ENCODE data around the gene ARHGEF11. TPM values are rescaled to one million over a fixed set of nuclear protein-coding genes. Genes with fewer than 3 reads are reported as not detected.

Gene ARHGEF11
- total and polyA plus RNA-seq, 2 of the 4 experiments (the other 2 are of a cell fraction), result 16.8 to 17.2 TPM

GRCh38 chr1:156951371-156951770, 94.2 kb downstream of the ARHGEF11 start:
- Histone ChIP-seq H2AFZ (replicated peaks; ENCODE audit: low read length, poor library complexity) (no peak overlapping the region), H3K23ac (ENCODE audit: low read depth, low read length) (no peak overlapping the region), H3K14ac (replicated peaks; ENCODE audit: low read depth, low read length) (no peak overlapping the region), H2BK15ac (ENCODE audit: low read depth, low read length) (no peak overlapping the region), H3K4me1 (ENCODE audit: control insufficient read depth, insufficient read depth, low read length) (no peaks in the 10 kb centered on the region), H3K9ac (ENCODE audit: low read depth, low read length) (no peak overlapping the region), H3K27me3 (ENCODE audit: control insufficient read depth, insufficient read depth, low read length) (no peaks in the 10 kb centered on the region), H3K4me3 (ENCODE audit: insufficient read depth, low read depth, low read length) (no peak overlapping the region), H4K91ac (ENCODE audit: insufficient read depth, low read depth, low read length) (no peak overlapping the region), H3K9me3 (ENCODE audit: control insufficient read depth, insufficient read depth, low read length) (no peaks in the 10 kb centered on the region), H4K8ac (ENCODE audit: low read depth in 2 of 2, low read length in 2 of 2) (no peak overlapping the region), H3K4me2 (ENCODE audit: low read depth, low read length) (no peak overlapping the region), H3K56ac (ENCODE audit: extremely low read depth, insufficient read depth, low read length) (no peak overlapping the region), H4K5ac (ENCODE audit: low read depth, low read length) (no peak overlapping the region), H3K79me1 (ENCODE audit: low read depth in 1 of 2, low read length in 2 of 2) (no peaks in the 10 kb centered on the region), H4K20me1 (ENCODE audit: insufficient read depth, low read length) (no peaks in the 10 kb centered on the region), H2AK9ac (replicated peaks; ENCODE audit: low read depth, low read length, poor library complexity) (no peak overlapping the region), H3K9me1 (ENCODE audit: insufficient read depth, low read length) (0 out of 2 replicates have a peak, but pooled peaks cover 9% of the 10 kb centered on the region), H2BK20ac (ENCODE audit: low read depth, low read length) (no peak overlapping the region), H2BK5ac (ENCODE audit: low read depth, low read length, poor library complexity, severe bottlenecking) (no peak overlapping the region), H3K18ac (ENCODE audit: low read depth, low read length) (no peak overlapping the region), H3K4ac (ENCODE audit: low read depth, low read length) (no peak overlapping the region), H3K36me3 (ENCODE audit: control insufficient read depth, insufficient read depth, low read length) (peaks cover 59% of the 10 kb centered on the region), H3K27ac (ENCODE audit: insufficient read depth, low read length) (no peak overlapping the region), H2BK120ac (ENCODE audit: low read depth, low read length) (no peak overlapping the region), H2AK5ac (ENCODE audit: low read depth, low read length) (no peak overlapping the region)
- DNase-seq, result no peak
- in situ Hi-C loops (cut with MboI; ENCODE audit: low sequenced_read_pairs), result no loop called here
- TF ChIP-seq SMC3 (IDR thresholded peaks at IDR 0.05; ENCODE audit: low read depth, low read length), result no peak
- TF ChIP-seq MAFK (IDR thresholded peaks at IDR 0.05; ENCODE audit: low read depth, low read length), result no peak
- TF ChIP-seq CHD1 (IDR thresholded peaks at IDR 0.05; ENCODE audit: low read depth, low read length), result no peak
- TF ChIP-seq FOS (IDR thresholded peaks at IDR 0.05; ENCODE audit: low read depth, low read length), result no peak
- TF ChIP-seq POLR2A (IDR thresholded peaks at IDR 0.05; ENCODE audit: low read depth, low read length), result no peak
- TF ChIP-seq USF2 (IDR thresholded peaks at IDR 0.05; ENCODE audit: low read depth, low read length), result no peak
- TF ChIP-seq BHLHE40 (IDR thresholded peaks at IDR 0.05; ENCODE audit: low read depth, low read length), result no peak
- TF ChIP-seq CTCF (conservative IDR thresholded peaks at IDR 0.05; ENCODE audit: low read depth, low read length), result no peak
- TF ChIP-seq RCOR1 (IDR thresholded peaks at IDR 0.05; ENCODE audit: insufficient replicate concordance, low read length), result no peak
- no peak for TF ChIP-seq CEBPB (IDR thresholded peaks at IDR 0.05; ENCODE audit: low read depth, low read length)
- TF ChIP-seq NFE2L2 (IDR thresholded peaks at IDR 0.05; ENCODE audit: low read depth, low read length), result no peak
- TF ChIP-seq MXI1 (IDR thresholded peaks at IDR 0.05; ENCODE audit: borderline replicate concordance, low read depth, low read length), result no peak
- TF ChIP-seq MAZ (IDR thresholded peaks at IDR 0.05; ENCODE audit: borderline replicate concordance, low read depth, low read length), result no peak
- no peak for TF ChIP-seq RAD21 (IDR thresholded peaks at IDR 0.05; ENCODE audit: low read length)
- TF ChIP-seq RFX5 (IDR thresholded peaks at IDR 0.05; ENCODE audit: low read depth, low read length), result no peak
- TF ChIP-seq ELK1 (IDR thresholded peaks at IDR 0.05; ENCODE audit: borderline replicate concordance, low read depth, low read length), result no peak
- ATAC-seq (ENCODE audit: low read depth), result no peak
- no TSS peak for BruUV-seq (replicated peaks)
- ChIA-PET CTCF (no interaction called here), POLR2A (ENCODE audit: unreplicated experiment) (no interaction called here)
- dilution Hi-C loops (cut with HindIII; ENCODE audit: low sequenced_read_pairs, unreplicated experiment), result no loop called here
- no CpG with 5 or more reads among the region's 5 CpGs for WGBS, 2 experiments (ENCODE audit: extremely low coverage in 2 of 2, insufficient read length in 1 of 2)
- intact Hi-C loops (cut with micrococcal nuclease), result no loop called here

Data from IMR-90 (cell line).